Activated CD4-positive, alpha-beta T cell treated with anti-CD3 and anti-CD28 coated beads, Interleukin-2, Interleukin-4, amounts not matched to agents 100 ng/mL and 50 ng/mL, durations not matched to agents 16 hours and 8 hours (primary cell): ENCODE results near the gene ETV6.

Experiments
- DNase-seq: peaks from one replicate; pipeline ENCODE4 v3.0.0-alpha.2; 2020; ENCODE audit warnings: low spot score

Gene ETV6

GRCh38 chr12:11859705-11860425, 210.4 kb downstream of the ETV6 start:
- no peak for DNase-seq

- DNase-seq: no peak
Observed at GRCh38 chr12:11861155-11861863, 211.8 kb downstream of the ETV6 start.

GRCh38 chr12:11861864-11862600, 212.6 kb downstream of the ETV6 start:
- no peak for DNase-seq

GRCh38 chr12:11862798-11863197, 213.3 kb downstream of the ETV6 start:
- DNase-seq: no peak

GRCh38 chr12:11863478-11863906, 214.0 kb downstream of the ETV6 start:
- DNase-seq: no peak

- no peak for DNase-seq
Observed at GRCh38 chr12:11863988-11864387, 214.5 kb downstream of the ETV6 start.

GRCh38 chr12:11865824-11866223, 216.3 kb downstream of the ETV6 start:
- no peak for DNase-seq

- DNase-seq: peak; percentile 31
Observed at GRCh38 chr12:11868027-11868426, 218.6 kb downstream of the ETV6 start.

GRCh38 chr12:11869406-11869805, 219.9 kb downstream of the ETV6 start:
- DNase-seq: no peak

GRCh38 chr12:11870041-11870451, 220.6 kb downstream of the ETV6 start:
- no peak for DNase-seq

- no peak for DNase-seq
Observed at GRCh38 chr12:11872055-11872454, 222.6 kb downstream of the ETV6 start.

- peak; percentile 40 for DNase-seq
Observed at GRCh38 chr12:11875414-11875935, 226.0 kb downstream of the ETV6 start.

GRCh38 chr12:11876307-11876706, 226.8 kb downstream of the ETV6 start:
- no peak for DNase-seq

- DNase-seq: no peak
Observed at GRCh38 chr12:11877102-11877826, 227.8 kb downstream of the ETV6 start.

GRCh38 chr12:11877869-11878780, 228.7 kb downstream of the ETV6 start:
- DNase-seq: no peak

GRCh38 chr12:11879306-11879705, 229.8 kb downstream of the ETV6 start:
- no peak for DNase-seq

- no peak for DNase-seq
Observed at GRCh38 chr12:11880381-11880780, 230.9 kb downstream of the ETV6 start.

- no peak for DNase-seq
Observed at GRCh38 chr12:11881835-11882234, 232.4 kb downstream of the ETV6 start.

- no peak for DNase-seq
Observed at GRCh38 chr12:11882301-11883019, 233.0 kb downstream of the ETV6 start.

- DNase-seq: no peak
Observed at GRCh38 chr12:11884116-11884515, 234.6 kb downstream of the ETV6 start.
